Keratinocyte (primary cell): ENCODE measurements around the gene SCAMP2. TPM values are rescaled to one million over a fixed set of nuclear protein-coding genes. Genes with fewer than 3 reads are reported as not detected.

Experiments used
- DNase-seq: peaks from one replicate; pipeline ENCODE4 v3.0.0-alpha.2; 2011; ENCODE audit warnings: low read depth, missing footprints, low spot score
- FAIRE-seq: peaks from 2 replicates; lab custom pipeline; 2011; peaks lifted over from hg19 to GRCh38; lab: Jason Lieb, UNC
- H2AFZ ChIP-seq: 2 replicates; pipeline ENCODE4 v1.6.0; 2012; ENCODE audit warnings: low read length, control low read depth, inconsistent platforms; ENCODE audit not compliant: control insufficient read depth
- H3K27ac ChIP-seq: 2 replicates; pipeline ENCODE4 v1.5.1; 2011; ENCODE audit warnings: low read length; ENCODE audit not compliant: control insufficient read depth, insufficient read depth
- H3K27me3 ChIP-seq: 3 replicates; pipeline ENCODE4 v1.6.0; 2011; ENCODE audit warnings: low read length; ENCODE audit not compliant: control insufficient read depth, insufficient read depth; ENCODE audit errors: extremely low read depth
- H3K36me3 ChIP-seq, 2 experiments: 2 replicates in 1 of 2; 3 replicates in 1 of 2; pipeline ENCODE4 v1.5.1; 2011; ENCODE audit warnings: low read length in 2 of 2, mild to moderate bottlenecking in 1 of 2; ENCODE audit not compliant: control insufficient read depth in 2 of 2, insufficient read depth in 2 of 2; ENCODE audit errors: extremely low read depth in 1 of 2
- H3K4me1 ChIP-seq: 3 replicates; pipeline ENCODE4 v1.5.1; 2011; ENCODE audit warnings: low read length; ENCODE audit not compliant: control insufficient read depth, insufficient read depth; ENCODE audit errors: extremely low read depth
- H3K4me2 ChIP-seq: 3 replicates; pipeline ENCODE4 v1.6.0; 2011; ENCODE audit warnings: low read depth, low read length; ENCODE audit not compliant: control insufficient read depth, insufficient read depth; ENCODE audit errors: extremely low read depth
- H3K4me3 ChIP-seq, 3 experiments: fragments of 200-600 bp in 1 of 3; sonication (generic) in 1 of 3; 2 replicates in 2 of 3; 3 replicates in 1 of 3; pipeline ENCODE4 v1.5.1; 2011 to 2016; ENCODE audit warnings: low read length in 3 of 3, mild to moderate bottlenecking in 3 of 3, control low read depth in 2 of 3, inconsistent platforms in 1 of 3, low read depth in 1 of 3, mixed read lengths in 1 of 3, mixed run types in 1 of 3, moderate library complexity in 1 of 3; ENCODE audit not compliant: control insufficient read depth in 2 of 3, insufficient read depth in 2 of 3; ENCODE audit errors: extremely low read depth in 1 of 3
- H3K79me2 ChIP-seq: 2 replicates; pipeline ENCODE4 v1.6.0; 2012; ENCODE audit warnings: low read length; ENCODE audit not compliant: control insufficient read depth, insufficient read depth
- H3K9ac ChIP-seq: 3 replicates; pipeline ENCODE4 v1.6.0; 2011; ENCODE audit warnings: low read length; ENCODE audit not compliant: control insufficient read depth, insufficient read depth; ENCODE audit errors: extremely low read depth
- H3K9me1 ChIP-seq: 3 replicates; pipeline ENCODE4 v1.6.0; 2011; ENCODE audit warnings: low read length; ENCODE audit not compliant: control insufficient read depth, insufficient read depth; ENCODE audit errors: extremely low read depth
- H3K9me3 ChIP-seq: 2 replicates; pipeline ENCODE4 v1.5.1; 2012; ENCODE audit warnings: low read depth, low read length; ENCODE audit not compliant: control insufficient read depth
- H4K20me1 ChIP-seq: 3 replicates; pipeline ENCODE4 v1.6.0; 2011; ENCODE audit warnings: low read length; ENCODE audit not compliant: control insufficient read depth, insufficient read depth; ENCODE audit errors: extremely low read depth
- EZH2 ChIP-seq: IDR thresholded peaks from one replicate; pipeline ENCODE4 v1.6.1; 2012; ENCODE audit warnings: inconsistent platforms, mild to moderate bottlenecking, low read length, moderate library complexity
- dilution Hi-C: fragments of 300-500 bp; cut with MboI; formaldehyde crosslinking; loops from one replicate; pipeline ENCODE4 v1.7.0; 2020; ENCODE audit warnings: low sequenced_read_pairs; ENCODE audit not compliant: extremely low pct_ligation_motif_present
- polyA plus RNA-seq, 5 experiments: library from polyadenylated mRNA; depleted of rRNA in 3 of 5; stranded (reverse) in 3 of 5; stranded (forward) in 1 of 5; unstranded in 1 of 5; fragments of >200 nt; gene quantifications; 1 replicate in 1 of 5; 2 replicates in 3 of 5; 3 replicates in 1 of 5; pipeline versions ENCODE4 v1.2.1 to v1.2.3, GENCODE V29; 2011 to 2012; ENCODE audit warnings: missing spikeins in 2 of 5, low read depth in 1 of 5, low replicate concordance in 1 of 5
- TF ChIP-seq, protein P1 (sequence below), 3 experiments: IDR thresholded peaks in 1 of 3; conservative IDR thresholded peaks in 1 of 3; optimal IDR thresholded peaks in 1 of 3; 2 replicates in 2 of 3; 3 replicates in 1 of 3; pipeline versions ENCODE3 to v1.5.1; 2011; ENCODE audit warnings: low read length in 3 of 3, mild to moderate bottlenecking in 3 of 3, moderate library complexity in 2 of 3, control low read depth in 1 of 3, inconsistent platforms in 1 of 3; ENCODE audit not compliant: insufficient read depth in 2 of 3; ENCODE audit errors: extremely low read depth in 1 of 3

The SCAMP2 gene
- polyA plus RNA-seq, 1 donor (not counting 4 experiments of a cell fraction or from before 2014, with no cell fraction given): 72.8 TPM

- TF ChIP-seq, protein P1, sequence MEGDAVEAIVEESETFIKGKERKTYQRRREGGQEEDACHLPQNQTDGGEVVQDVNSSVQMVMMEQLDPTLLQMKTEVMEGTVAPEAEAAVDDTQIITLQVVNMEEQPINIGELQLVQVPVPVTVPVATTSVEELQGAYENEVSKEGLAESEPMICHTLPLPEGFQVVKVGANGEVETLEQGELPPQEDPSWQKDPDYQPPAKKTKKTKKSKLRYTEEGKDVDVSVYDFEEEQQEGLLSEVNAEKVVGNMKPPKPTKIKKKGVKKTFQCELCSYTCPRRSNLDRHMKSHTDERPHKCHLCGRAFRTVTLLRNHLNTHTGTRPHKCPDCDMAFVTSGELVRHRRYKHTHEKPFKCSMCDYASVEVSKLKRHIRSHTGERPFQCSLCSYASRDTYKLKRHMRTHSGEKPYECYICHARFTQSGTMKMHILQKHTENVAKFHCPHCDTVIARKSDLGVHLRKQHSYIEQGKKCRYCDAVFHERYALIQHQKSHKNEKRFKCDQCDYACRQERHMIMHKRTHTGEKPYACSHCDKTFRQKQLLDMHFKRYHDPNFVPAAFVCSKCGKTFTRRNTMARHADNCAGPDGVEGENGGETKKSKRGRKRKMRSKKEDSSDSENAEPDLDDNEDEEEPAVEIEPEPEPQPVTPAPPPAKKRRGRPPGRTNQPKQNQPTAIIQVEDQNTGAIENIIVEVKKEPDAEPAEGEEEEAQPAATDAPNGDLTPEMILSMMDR (optimal IDR thresholded peaks at IDR 0.05 in 1 of 3, IDR thresholded peaks at IDR 0.05 in 1 of 3, conservative IDR thresholded peaks at IDR 0.05 in 1 of 3; ENCODE audit: extremely low read depth in 1 of 3, insufficient read depth in 2 of 3, low read length in 3 of 3): no peak
- Histone ChIP-seq H3K9ac (no peak overlapping the region), H3K27ac (no peak overlapping the region), H2AFZ (no peak overlapping the region), H3K9me1 (no peaks in the 10 kb centered on the region), H3K27me3 (no peaks in the 10 kb centered on the region), H3K4me3 (no peak overlapping the region), H3K9me3 (no peaks in the 10 kb centered on the region), H3K4me1 (peaks cover 24% of the 10 kb centered on the region), H3K4me2 (no peak overlapping the region), H4K20me1 (no peaks in the 10 kb centered on the region), H3K79me2 (peaks cover 6% of the 10 kb centered on the region), H3K36me3 (peaks cover 6 to 10% of the 10 kb centered on the region in 2 experiments)
- no peak for DNase-seq
- no peak for FAIRE-seq
- dilution Hi-C loops: no loop called here
Measured at GRCh38 chr15:74891469-74891868, 18.3 kb upstream of the SCAMP2 start.

- no peaks in the 10 kb centered on the region for H3K9me1 ChIP-seq
- H3K9me3 ChIP-seq: no peaks in the 10 kb centered on the region
- peak overlapping the region; percentile 89 for H3K9ac ChIP-seq
- H4K20me1 ChIP-seq: no peaks in the 10 kb centered on the region
- peak overlapping the region; percentile 82 to 95 (median 89) for H3K4me3 ChIP-seq
- no peak overlapping the region for H2AFZ ChIP-seq
- no peak for DNase-seq
- H3K4me2 ChIP-seq: peak overlapping the region; percentile 90
- H3K27me3 ChIP-seq: no peaks in the 10 kb centered on the region
- TF ChIP-seq, protein P1 (optimal IDR thresholded peaks at IDR 0.05 in 1 of 3, IDR thresholded peaks at IDR 0.05 in 1 of 3, conservative IDR thresholded peaks at IDR 0.05 in 1 of 3; ENCODE audit: extremely low read depth in 1 of 3, insufficient read depth in 2 of 3, low read length in 3 of 3): no peak
- TF ChIP-seq EZH2: no peak
- H3K4me1 ChIP-seq: peaks cover 24% of the 10 kb centered on the region
- dilution Hi-C loops: no loop called here
- no peak for FAIRE-seq
- peak overlapping the region; percentile 74 for H3K27ac ChIP-seq
- peaks cover 2 to 6% of the 10 kb centered on the region in 2 experiments for H3K36me3 ChIP-seq
- peaks cover 6% of the 10 kb centered on the region for H3K79me2 ChIP-seq
Measured at GRCh38 chr15:74890665-74890960, 17.4 kb upstream of the SCAMP2 start.
